HG02938 (cell line): ENCODE results near the gene IFNLR1.

Experiments used
- ATAC-seq: cut with Tn5 transposase; IDR thresholded peaks from one replicate; pipeline ENCODE4 v1.9.1; 2021; ENCODE audit warnings: mild to moderate bottlenecking, moderate library complexity; ENCODE audit not compliant: unreplicated experiment

IFNLR1 gene

DNA sequence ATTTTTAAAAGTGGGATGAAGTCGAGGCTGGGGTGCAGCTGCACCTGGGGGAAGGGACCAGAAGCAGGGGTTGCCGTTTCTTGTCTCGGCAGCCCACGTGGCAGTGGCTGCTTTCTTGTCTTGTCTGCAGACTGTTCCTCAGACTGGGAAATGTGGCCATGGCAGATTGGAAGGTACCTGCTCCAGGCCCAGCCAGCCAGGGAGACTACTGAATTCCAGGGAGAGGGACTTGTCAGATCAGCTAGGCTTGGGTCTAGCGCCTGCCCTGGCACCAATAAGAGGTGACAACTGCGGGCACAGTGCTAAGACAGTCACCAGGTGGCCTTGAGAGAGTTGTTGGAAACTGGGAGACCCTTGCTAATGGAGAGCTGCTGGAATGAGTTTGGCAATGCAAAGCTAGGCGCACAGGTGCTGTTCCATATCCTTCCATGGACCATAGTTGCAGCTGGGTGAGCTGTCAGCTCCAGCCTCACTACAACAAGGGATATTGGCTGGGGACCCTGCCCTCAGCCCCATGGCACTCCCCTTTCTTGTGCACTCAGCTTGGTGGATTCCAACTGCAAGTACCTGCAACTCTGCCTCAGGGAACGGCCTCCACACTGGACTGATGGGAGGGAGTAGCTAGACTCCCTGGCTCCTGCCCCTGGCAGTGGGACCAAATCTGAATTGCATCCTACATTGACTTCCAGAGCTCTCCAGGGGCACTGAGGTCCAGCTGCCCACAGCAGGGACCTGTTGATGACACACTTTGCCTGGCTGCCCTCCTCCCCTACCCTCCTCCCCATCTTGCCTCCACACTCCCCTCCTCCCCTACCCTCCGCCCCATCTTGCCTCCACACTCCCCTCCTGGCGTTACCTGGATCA, 34.2 kb downstream of the IFNLR1 start:
- no peak for ATAC-seq

DNA sequence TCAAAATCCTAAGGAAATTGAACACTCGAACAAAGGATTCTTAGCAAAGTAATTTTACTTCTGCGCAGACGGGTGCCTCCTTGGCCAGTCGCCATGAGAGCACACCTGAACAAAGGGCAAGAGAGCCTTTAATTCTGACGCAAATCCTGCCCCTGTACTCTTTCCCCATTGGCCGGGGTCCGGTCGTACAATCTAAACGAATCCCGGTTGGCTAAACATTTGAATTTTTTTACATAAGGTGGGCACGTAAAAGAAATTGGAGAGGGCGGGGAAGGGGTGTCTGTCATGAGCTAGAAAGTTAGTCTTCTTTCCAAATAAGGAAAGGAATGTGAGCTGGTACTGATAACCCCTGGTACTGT, 35.9 kb downstream of the IFNLR1 start:
- no peak for ATAC-seq

DNA sequence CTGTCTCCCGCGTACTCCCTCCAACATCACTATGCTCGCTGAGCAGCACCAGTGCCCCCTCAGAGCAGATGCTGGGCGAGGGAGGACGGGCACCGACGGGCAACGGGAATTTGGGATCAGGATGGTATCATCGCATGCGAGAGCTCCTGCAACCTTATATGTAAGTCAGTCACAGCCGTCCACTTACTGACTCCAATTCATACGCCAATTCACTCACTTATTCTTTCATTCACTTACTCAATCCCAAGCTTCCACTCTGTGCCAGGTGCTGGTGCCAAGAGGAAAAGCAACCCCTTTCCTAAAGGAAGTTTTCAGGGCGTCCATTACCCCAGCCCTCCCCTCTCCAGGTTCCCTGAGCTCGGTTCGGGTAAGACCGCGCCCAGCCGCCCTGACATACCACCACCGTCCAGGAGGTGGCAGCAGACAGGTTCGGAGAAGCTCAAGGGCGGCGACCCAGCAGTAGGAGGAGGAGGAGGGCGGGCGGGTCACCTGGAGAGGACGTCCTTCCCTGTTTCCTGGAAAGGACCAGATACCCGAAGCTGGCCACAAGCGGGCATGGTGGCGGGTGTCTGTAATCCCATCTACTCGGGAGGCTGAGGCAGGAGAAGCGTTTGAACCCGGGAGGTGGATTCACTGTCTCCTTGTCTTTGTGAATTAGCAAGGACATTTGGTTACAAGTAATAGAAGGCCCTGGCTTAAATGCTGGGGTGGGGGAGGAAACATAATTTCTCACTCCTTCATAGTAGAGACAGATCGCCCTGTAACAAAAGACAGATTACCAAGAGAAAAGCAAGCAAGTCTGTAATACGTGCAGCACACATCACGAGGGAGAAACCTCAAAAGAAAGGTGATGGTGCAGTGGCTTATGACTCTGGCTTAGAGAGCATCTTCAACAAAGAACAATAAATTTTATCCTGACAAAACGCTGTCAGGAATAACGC, 36.6 kb downstream of the IFNLR1 start:
- ATAC-seq, result no peak

DNA sequence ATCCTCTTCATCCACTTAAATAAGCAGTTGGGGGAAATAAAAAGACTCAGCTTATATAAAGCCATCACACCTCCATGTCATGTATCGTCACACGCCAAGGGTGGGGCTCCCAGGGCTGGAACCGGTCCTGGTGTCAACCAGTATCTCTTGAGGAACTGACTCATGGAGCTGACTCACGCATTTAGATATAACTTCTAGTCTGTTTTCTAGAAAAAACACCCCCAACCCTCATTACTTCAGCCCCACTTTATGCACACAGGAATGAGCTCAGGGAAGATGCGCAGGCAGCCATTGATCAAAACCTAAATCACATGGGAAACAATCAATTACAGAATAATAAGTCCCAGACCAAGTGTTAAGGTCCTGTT, 37.2 kb downstream of the IFNLR1 start:
- no peak for ATAC-seq

DNA sequence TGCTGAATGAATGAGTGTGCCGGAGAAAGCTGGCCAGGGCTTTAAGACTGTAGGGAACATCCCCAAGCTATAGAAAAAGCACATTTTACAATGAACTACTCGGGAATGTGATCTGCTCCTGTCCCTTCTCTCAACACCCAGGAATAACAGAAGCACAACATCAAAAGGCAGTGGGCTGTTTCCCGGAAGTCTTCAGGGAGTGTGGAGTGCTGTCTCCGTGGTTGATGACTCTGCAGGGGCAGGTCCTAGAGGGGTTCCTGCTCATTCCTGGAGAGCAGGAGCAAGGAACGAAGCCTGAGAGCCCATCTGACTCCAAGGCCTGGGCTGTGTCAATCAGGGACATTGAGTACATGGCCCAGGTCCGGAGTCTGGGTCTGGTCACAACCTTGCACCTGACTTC, 39.3 kb downstream of the IFNLR1 start:
- ATAC-seq, result no peak

DNA sequence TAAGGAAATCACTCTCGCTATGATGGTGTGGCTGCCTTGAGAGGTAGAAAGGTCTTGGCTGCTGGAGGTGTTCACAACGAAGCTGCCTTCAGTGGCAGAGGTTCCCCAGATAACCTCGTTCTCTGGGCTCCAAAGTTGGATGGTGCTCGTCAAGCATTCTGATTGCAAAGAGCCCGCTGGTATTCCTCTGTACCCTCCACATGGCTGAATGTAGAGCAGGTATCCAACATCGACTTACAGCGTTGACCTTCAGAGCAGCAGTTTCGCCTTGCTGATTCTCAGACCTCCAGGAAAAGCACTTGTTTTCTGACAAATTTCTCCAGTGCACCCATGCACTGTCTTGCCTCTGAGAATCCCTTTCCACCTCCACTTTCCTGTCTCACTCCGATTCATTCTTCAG, 39.9 kb downstream of the IFNLR1 start:
- ATAC-seq, result no peak

DNA sequence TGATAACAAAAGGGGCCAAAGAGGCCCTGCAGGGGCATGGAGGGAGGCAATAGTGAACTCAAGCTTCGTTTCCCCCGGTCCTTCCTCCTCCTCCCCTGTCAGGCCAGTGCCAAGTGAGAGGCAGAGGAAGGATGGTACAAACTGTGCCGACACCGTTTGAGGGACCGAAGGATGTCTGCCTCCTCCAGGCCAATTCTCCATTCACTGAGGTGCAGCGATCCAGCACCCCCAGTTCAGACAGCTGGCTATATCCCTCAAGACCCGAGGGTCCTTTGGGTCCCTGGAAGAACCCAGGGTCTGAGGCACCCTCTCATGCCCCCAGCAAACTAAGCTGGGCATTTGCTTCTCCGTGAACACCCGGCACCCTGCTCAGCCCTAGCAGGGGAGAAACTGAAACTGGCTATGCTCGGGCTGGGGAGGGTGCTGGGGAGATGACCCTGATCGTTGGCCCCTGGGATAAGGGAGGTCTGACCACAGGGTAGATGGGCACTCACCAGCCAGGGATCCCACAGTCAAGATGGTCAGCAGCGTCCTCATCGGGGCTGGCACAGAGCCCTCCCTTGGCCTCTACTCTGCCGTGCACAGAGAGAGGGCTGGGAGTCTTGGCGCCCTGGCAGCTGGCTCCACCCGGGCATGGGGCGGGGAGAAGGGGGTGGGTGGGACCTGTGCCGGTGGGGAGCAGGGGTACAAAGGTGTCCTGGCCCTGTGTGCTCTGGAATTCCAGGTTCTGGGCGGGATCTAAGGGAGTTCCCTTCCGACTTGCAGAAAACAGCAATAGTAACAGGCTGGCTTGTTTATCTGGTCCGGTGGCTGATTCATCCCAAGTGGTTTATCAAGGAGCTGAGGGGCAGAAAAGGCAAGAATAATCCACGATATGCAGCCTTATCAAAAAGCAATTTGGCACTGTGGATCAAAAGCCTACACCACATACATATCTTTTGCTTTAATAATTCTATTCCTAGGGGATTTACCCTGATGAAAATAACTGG, 44.2 kb downstream of the IFNLR1 start, which contains the start of gene IL22RA1:
Gene IL22RA1, minus strand, starts transcription at position 595 of the 989 bp plus-strand sequence. Its CDS starts 58 bp downstream, at position 537.
- ATAC-seq, result no peak

DNA sequence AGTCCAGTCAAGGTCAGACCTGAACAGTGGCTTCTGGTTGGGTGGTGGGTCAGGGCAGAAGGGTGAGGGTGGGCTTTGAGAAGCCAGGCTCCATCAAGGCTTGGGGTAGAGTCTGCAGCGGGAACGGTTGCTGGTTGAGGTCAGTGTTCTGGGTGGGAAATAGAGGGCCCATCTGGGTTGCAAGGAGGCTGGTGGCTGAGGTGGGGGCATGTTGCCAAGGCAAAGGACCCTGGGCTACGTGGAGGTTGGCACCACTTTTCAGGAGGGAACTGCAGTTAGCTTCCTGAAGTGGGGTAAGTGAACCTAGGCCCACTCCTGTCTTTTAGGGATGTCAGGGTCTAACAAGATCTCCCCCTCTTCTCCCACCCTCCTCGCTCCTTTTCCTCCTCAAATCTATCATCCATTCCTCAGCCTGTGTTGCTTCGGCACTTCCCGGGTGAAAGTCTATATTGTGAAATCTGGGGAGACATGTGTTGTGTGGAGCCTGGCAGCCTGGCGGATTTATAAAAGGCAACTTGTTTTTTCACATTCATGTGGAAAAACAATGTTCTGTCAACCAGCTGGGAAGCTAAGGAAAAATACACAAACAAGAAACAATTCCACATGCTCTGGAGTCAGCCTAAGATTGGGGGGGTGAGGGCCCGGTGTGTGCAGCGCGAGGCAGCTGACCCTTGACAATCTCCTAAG, 45.6 kb downstream of the IFNLR1 start:
- no peak for ATAC-seq

DNA sequence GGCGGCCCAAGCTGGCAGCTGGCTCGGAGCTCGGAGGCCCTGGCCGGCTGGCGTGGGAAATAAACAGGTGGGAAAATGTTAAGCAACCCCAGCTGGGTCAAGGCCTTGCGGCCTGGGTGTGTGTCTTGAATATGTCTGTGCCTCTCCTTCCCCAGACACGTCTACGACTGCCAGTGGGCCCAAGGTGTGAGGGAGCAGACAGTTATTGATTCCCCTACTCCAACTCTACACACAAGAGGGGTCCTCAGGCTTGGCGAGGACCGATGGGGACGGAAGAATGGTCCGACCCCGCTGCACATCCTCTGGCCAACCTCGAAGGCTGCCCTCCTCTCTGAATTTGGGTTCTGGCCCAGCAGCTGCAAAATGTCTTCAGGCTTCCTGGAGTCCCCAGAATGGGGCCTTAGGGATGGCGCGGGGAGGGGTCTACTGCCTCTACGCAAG, 46.3 kb downstream of the IFNLR1 start:
- no peak for ATAC-seq

DNA sequence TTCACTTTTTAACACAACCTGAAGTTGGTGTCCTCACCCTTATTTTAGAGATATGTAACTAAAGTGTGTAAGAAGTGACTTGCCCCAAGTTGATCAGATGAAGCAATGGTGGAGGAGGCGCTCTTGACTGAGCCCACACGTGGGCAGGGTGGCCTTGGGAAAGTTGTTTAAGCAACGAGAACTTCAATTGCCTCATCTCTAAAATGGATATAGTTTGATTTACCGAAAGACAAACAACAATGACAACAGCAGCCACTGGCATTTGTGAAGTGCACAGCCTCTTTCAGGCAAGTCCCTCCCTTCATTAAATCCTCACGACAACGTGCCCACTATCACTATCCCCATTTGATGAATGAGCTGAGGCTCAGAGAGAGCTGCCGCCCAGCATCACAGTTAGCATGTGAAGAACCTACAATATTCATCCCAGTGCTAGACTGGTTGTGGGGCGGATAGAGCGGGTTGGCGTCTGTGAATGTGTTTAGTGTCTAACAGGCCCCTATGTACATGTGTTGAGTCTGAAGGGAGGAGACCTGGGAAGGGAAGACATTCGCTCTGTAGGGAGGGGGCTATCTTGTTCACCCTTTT, 47.2 kb downstream of the IFNLR1 start:
- ATAC-seq, result no peak

DNA sequence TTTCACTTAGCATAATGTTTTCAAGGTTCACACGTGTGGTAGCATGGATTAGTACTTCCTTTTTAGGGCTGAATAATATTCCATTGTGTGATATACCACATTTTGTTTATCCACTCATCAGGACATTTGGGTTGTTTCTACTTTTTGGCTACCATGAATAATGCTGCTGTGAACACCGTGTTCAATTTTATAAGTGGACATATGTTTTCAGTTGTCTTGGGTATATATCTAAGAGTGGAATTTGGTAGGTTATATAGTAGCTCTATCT, 47.9 kb downstream of the IFNLR1 start:
- no peak for ATAC-seq

DNA sequence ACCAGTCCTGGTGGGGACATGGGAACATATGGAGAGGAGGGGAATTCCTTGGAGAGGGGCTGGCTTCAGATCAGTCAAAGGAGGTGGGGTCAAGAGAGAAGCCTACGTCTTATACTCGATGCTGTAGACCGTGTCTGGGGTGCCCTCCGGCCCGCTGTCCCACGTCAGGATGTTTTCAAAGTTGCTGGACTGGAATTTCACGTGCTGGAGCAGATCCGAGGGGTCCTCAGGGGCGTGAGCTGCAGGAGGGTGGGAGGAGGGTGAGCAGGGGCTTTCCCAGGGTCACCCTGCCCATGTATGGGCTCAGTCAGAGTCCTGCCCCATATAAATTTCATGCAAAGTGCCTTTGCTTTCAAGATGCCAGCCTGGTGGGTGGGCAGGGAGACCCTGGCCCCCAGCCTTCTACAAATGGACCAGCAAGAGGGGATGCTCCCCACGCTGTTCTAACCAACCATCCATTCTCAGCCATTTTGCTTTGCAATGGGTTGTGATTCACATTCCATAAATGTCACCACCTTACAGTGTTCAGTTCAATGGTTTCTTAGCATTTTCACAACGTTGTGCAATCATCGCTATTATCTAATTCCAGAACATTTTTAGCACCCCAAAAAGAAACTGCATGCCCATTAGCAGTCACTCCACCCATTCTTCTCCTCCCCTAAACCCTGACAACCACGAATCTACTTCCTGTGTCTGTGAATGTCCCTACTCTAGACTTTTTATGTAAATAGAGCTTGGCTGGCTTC, 48.4 kb downstream of the IFNLR1 start:
- ATAC-seq, result no peak

DNA sequence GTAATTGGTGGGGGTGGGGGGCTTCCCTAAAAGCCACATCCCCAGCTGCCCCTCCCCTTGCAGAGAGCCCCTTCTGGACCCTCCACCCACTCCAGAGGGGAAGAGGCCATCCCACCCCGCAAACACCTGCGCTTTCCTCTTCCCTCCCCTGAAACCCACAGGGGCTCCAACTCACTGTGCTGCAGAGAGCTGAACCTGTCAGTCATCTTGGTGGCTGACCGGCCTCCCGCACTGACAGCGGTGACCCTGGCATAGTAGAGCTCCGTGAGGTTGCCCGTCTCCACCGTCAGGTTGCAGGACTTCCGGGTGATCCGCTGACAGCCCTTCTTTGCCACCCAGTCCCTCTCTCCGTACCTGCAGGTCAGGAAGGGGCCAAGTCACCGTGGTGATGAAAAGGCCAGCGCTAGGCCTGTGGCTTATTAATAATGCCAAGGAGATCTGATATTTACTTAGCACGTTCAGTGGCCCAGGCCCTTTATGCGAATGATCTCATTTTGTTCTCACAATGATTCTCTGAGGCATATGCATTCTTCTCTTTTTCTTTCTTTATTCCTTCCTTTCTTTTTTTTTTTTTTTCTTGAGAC, 50.0 kb downstream of the IFNLR1 start:
- ATAC-seq, result no peak

DNA sequence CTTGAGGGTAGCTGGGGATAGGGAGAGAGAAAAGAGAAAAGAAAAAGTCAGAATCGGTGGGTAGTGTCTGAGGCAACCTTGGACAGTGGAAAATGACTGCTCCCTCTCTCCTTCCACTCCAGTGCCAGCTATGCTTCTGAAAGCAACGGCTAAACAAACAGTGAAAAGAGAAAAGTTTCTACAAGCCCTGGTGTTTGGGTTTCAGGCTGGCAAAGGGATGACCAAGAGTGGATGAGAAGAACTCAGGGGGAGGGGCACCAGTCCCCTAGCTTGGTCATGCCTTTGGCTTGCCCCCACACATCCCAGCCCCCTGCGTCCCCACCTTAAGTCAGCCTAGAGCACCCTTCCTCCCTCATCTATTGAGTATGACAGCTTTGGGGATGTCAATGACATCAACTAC, 52.7 kb downstream of the IFNLR1 start:
- no peak for ATAC-seq

DNA sequence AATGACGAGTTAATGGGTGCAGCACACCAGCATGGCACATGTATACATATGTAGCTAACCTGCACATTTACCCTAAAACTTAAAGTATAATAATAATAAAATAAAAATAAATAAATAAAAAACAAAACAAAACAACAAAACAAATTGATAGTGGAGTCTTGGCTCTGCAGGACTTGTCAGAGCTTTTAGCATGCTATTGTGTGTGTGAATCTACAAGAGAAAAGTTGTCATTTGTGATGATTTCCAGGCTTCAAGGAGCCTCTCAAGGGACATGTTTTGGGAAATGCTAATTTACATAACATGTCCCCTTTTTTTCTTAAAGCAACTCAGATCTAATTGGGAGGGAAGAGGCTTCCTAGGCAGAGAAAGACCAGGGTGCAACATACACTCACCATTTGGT, 53.3 kb downstream of the IFNLR1 start:
- no peak for ATAC-seq

DNA sequence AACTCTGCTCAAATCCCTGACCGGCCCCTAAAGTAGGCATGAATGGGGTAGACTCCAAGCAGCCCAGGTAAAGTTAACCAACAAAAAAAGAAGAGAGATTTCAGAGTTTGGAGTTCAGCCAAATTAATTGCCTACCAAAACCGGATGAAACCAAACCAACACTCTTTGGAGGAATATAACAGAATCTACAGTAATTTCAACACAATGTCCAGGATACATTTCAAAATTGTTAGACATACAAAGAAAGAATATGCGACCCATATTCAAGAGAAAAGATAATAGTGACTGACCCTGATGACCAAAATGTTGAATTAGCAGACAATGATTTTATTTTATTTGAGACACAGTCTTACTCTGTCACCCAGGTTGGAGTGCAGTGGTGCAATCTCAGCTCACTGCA, 56.7 kb downstream of the IFNLR1 start:
- no peak for ATAC-seq

DNA sequence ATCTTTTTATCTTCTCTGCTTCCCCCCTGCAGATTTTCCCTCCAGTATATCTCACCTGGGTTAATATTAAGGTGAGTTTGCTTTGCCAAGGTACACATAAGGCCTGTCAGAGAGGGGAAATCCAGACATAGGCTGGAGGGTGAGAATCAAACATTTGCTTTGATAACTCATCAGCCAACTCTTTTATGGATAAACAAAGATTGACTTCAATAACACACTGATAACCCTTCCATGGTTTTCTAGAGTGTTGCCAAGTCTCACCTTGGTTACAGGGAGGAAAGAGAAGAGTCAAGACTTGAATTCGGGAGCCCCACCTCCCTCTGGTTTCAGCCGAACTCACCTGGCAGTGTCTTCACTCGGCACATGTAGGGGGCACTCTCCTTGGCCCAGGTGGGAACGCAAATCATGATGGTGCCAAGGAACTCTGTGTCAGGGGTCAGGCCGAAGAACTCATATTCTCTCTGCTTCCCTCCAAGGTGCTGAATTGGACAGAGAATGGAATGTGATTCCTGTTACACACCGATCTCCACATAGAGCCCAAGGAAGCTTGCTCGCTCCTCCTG, 59.2 kb downstream of the IFNLR1 start:
- ATAC-seq, result no peak

DNA sequence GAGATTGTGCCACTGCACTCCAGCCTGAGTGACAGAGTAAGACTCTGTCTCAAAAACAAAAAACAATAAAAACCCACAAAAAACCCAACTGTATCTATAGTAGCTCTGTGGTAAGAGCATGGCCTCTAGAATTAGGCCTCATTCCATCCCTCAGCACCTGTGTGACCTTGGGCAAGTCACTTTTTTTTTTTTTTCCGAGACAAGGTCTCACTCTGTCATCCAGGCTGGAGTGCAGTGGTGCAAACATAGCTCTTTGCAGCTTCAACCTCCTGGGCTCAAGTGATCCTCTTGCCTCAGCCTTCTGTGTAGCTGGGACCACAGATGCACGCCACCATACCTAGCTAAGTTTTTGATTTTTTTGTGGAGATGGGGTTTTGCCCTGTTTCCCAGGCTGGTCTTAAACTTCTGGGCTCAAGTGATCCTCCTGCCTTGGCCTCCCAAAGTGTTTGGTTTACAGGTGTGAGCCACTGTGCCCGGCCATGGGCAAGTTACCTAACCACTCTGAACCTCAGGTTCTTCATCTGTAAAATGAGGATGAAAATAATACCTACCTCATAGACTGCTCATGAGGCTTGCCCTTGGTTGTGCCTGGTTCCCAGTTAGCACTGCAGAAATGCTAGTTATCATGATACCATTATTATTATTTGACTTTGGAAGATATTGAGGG, 59.8 kb downstream of the IFNLR1 start:
- ATAC-seq, result no peak
